Ovary (tissue), 9 donors: ENCODE measurements around the gene SLC25A33. TPM values are rescaled to one million over a fixed set of nuclear protein-coding genes. Genes with fewer than 3 reads are reported as not detected.

Experiments used
- DNase-seq, 5 donors: peaks; one replicate each; pipeline ENCODE4 v3.0.0-alpha.2; 2019 to 2020
- H3K27ac ChIP-seq, 2 donors: fragments of 200-600 bp; one replicate each; pipeline versions ENCODE4 v1.5.1 to v1.8.0; 2019 to 2022
- H3K27me3 ChIP-seq: fragments of 200-600 bp; one replicate; pipeline ENCODE4 v1.8.0; 2022
- H3K36me3 ChIP-seq: fragments of 200-600 bp; sonication (generic); one replicate; pipeline ENCODE4 v1.5.1; 2019
- H3K4me1 ChIP-seq: one replicate; pipeline ENCODE4 v1.8.1; 2013; ENCODE audit warnings: mild to moderate bottlenecking, moderate library complexity; ENCODE audit not compliant: insufficient read depth
- H3K4me3 ChIP-seq: fragments of 200-600 bp; sonication (generic); one replicate; pipeline ENCODE4 v1.5.1; 2017
- H3K9me3 ChIP-seq, 2 donors: fragments of 200-600 bp in 1 of 2; sonication (generic) in 1 of 2; one replicate each; pipeline versions ENCODE4 v1.5.1 to v1.8.1; 2013 to 2019; ENCODE audit warnings: mild to moderate bottlenecking in 1 of 2, moderate library complexity in 1 of 2
- EP300 ChIP-seq: sonication (generic); formaldehyde crosslinking; IDR thresholded peaks from one replicate; pipeline ENCODE4 v1.6.1; 2017; ENCODE audit warnings: antibody characterized with exemption
- POLR2A ChIP-seq: fragments of 450-650 bp; IDR thresholded peaks from one replicate; pipeline ENCODE4 v1.6.1; 2017; ENCODE audit warnings: antibody characterized with exemption, mild to moderate bottlenecking, moderate library complexity
- WGBS, 3 donors: extraction: QIAGEN DNeasy Blood & Tissue Kit in 1 of 3; methylation state at CpG; one replicate each; pipeline versions ENCODE4 v1.1.5 to v1.1.7; 2013 to 2017; 5-methylcytosine and 5-hydroxymethylcytosine counted together
- intact Hi-C, 4 donors: fragments of 100-400 bp; cut with DNase I; formaldehyde crosslinking; loops; one replicate each; pipeline versions ENCODE4 v1.11.0 to v1.15.1; 2022 to 2023
- polyA plus RNA-seq, 2 donors: library from polyadenylated mRNA; stranded (reverse); fragments of 200-250 nt in 1 of 2; fragments of 350-450 nt in 1 of 2; fragmentation: Illumina TruSeq in 1 of 2; extraction: RNeasy Lipid Tissue Mini Kit (QIAGEN cat#74804) in 1 of 2; gene quantifications; one replicate each; pipeline ENCODE4 v1.2.3, GENCODE V29; 2013 to 2014
- total RNA-seq, 7 donors: library from RNA; depleted of rRNA in 2 of 7; stranded (reverse); fragments of >200 nt in 2 of 7; fragmentation: NEBNext Ultra II Directional in 3 of 7; extraction: Animal tissue kit (Norgen Biotek cat#: 25700) in 3 of 7; gene quantifications; one replicate each; pipeline versions ENCODE4 v1.1.0 to v1.2.4, GENCODE V29; 2016 to 2023
- TF ChIP-seq, protein P1 (sequence below), 3 donors: fragments of 450-650 bp in 2 of 3; fragments of 200-600 bp in 1 of 3; IDR thresholded peaks; one replicate each; pipeline versions ENCODE4 v1.5.1 to v1.8.0; 2016 to 2022; ENCODE audit warnings: antibody characterized with exemption in 3 of 3, mild to moderate bottlenecking in 1 of 3
- donor health status: DM: no; HTN: no; CAD: no; lungs with moderate emphysema.
- donor health status: DM: no; HTN: no; CAD: no.
- donor health status: Bipolar disorder and iron deficiency.
- donor health status: DM: yes; HTN: yes; CAD: no.
- donor health status: DM: no; HTN: no; CAD: no.
- donor health status: DM: yes; HTN: yes; CAD: no.

SLC25A33 gene
- total and polyA plus RNA-seq, 9 donors: 1.3 to 5.9 (median 3.9) TPM

- Histone ChIP-seq H3K27ac (no peak overlapping the region), H3K4me3 (no peak overlapping the region), H3K9me3 (no peaks in the 10 kb centered on the region), H3K27me3 (no peaks in the 10 kb centered on the region), H3K36me3 (no peaks in the 10 kb centered on the region), H3K4me1 (peaks cover 4% of the 10 kb centered on the region)
- no peak for DNase-seq
- 80 to 93% (median 81%) methylated on average over 2 of the region's 2 CpGs for WGBS, 3 donors
- intact Hi-C loops: no loop called here
- TF ChIP-seq EP300 (no peak), POLR2A (no peak)
- TF ChIP-seq, protein P1, sequence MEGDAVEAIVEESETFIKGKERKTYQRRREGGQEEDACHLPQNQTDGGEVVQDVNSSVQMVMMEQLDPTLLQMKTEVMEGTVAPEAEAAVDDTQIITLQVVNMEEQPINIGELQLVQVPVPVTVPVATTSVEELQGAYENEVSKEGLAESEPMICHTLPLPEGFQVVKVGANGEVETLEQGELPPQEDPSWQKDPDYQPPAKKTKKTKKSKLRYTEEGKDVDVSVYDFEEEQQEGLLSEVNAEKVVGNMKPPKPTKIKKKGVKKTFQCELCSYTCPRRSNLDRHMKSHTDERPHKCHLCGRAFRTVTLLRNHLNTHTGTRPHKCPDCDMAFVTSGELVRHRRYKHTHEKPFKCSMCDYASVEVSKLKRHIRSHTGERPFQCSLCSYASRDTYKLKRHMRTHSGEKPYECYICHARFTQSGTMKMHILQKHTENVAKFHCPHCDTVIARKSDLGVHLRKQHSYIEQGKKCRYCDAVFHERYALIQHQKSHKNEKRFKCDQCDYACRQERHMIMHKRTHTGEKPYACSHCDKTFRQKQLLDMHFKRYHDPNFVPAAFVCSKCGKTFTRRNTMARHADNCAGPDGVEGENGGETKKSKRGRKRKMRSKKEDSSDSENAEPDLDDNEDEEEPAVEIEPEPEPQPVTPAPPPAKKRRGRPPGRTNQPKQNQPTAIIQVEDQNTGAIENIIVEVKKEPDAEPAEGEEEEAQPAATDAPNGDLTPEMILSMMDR (IDR thresholded peaks at IDR 0.05): no peak
Observed at GRCh38 chr1:9634582-9634981, 95.3 kb downstream of the SLC25A33 start.

Other genes with a start within 250 kb of the SLC25A33 start
- gene SPSB1, start 246.6 kb upstream of the SLC25A33 start, total RNA-seq: 10 to 100 TPM; 20.6 to 69.6 (median 34.4) TPM
- 10 to 100 TPM; 20.4 to 35.2 TPM for gene SPSB1, start 246.6 kb upstream of the SLC25A33 start, polyA plus RNA-seq
- gene TMEM201, start 49.4 kb downstream of the SLC25A33 start, total RNA-seq: 10 to 100 TPM in 5 of 7 donors, 1 to 10 TPM in 2; 5.7 to 20.8 (median 17.6) TPM
- 1 to 10 TPM; 1.6 to 7.7 TPM for gene TMEM201, start 49.4 kb downstream of the SLC25A33 start, polyA plus RNA-seq
- gene PIK3CD, start 112.3 kb downstream of the SLC25A33 start, total RNA-seq: 1 to 10 TPM; 4.2 to 9.2 (median 8.3) TPM
- 1 to 10 TPM; 3.7 to 6.7 TPM for gene PIK3CD, start 112.3 kb downstream of the SLC25A33 start, polyA plus RNA-seq